H1 (cell line): Measurements from ENCODE around the gene HOXB5. TPM values are rescaled to one million over a fixed set of nuclear protein-coding genes. Genes with fewer than 3 reads are reported as not detected.

Experiments
- ASH2L ChIP-seq: fragments of 200-600, 300-600 bp; sonication (generic); IDR thresholded peaks from one replicate; pipeline ENCODE4 v1.7.1; 2017; ENCODE audit warnings: low read length
- CBX5 ChIP-seq: fragments of 300-800, 300-1000 bp; sonication (generic); IDR thresholded peaks from 2 replicates; pipeline ENCODE4 v1.7.1; 2016; ENCODE audit warnings: antibody characterized with exemption, low read length, low read depth
- CBX8 ChIP-seq: fragments of 300-800, 300-1000 bp; sonication (generic); IDR thresholded peaks from 2 replicates; pipeline ENCODE4 v1.7.1; 2016; ENCODE audit warnings: low read depth, low read length, borderline replicate concordance
- HDAC6 ChIP-seq: IDR thresholded peaks from one replicate; pipeline ENCODE4 v1.7.1; 2012; ENCODE audit warnings: low read depth, mild to moderate bottlenecking, inconsistent platforms, low read length, moderate library complexity
- PHF8 ChIP-seq: fragments of 200-600 bp; sonication (generic); conservative IDR thresholded peaks from 2 replicates; pipeline ENCODE4 v1.7.1; 2012; ENCODE audit warnings: low read depth, mild to moderate bottlenecking, inconsistent platforms, low read length, moderate library complexity
- polyA plus RNA-seq, 7 experiments: library from polyadenylated mRNA; depleted of rRNA in 3 of 7; stranded (reverse) in 5 of 7; unstranded in 2 of 7; fragments of >200 nt in 5 of 7; fragments of 200-250 nt in 2 of 7; gene quantifications; 1 replicate in 5 of 7; 2 replicates in 1 of 7; 4 replicates in 1 of 7; pipeline versions ENCODE4 v1.2.1 to v1.2.3, GENCODE V29; 2011 to 2013; ENCODE audit warnings: missing spikeins in 2 of 7, mixed read lengths in 2 of 7
- total RNA-seq: library from RNA; stranded (reverse); fragmentation: NEBNext Ultra II Directional; extraction: Animal tissue kit (Norgen Biotek cat#: 25700); gene quantifications from 2 replicates; pipeline ENCODE4 v1.2.1, GENCODE V29; 2021
- TF ChIP-seq, protein P1 (sequence below): IDR thresholded peaks from 2 replicates; pipeline ENCODE4 v1.6.1; 2012; ENCODE audit warnings: inconsistent platforms
- TF ChIP-seq, protein P2 (sequence below): fragments of 300-600 bp; sonication (generic); IDR thresholded peaks from 2 replicates; pipeline ENCODE4 v1.7.1; 2012; ENCODE audit warnings: low read length, moderate library complexity, mild to moderate bottlenecking, inconsistent platforms; ENCODE audit not compliant: insufficient replicate concordance

Gene HOXB5
- total and polyA plus RNA-seq, 2 of the 8 experiments (the other 6 are each of a cell fraction or from before 2014, with no cell fraction given) = not detected

GRCh38 chr17:48609759-48610281, 16.2 kb upstream of the HOXB5 start (continued):
- TF ChIP-seq HDAC6 = no peak
- peak; percentile 6 for TF ChIP-seq ASH2L
- no peak for TF ChIP-seq CBX8
- no peak for TF ChIP-seq CBX5
- TF ChIP-seq, protein P1, sequence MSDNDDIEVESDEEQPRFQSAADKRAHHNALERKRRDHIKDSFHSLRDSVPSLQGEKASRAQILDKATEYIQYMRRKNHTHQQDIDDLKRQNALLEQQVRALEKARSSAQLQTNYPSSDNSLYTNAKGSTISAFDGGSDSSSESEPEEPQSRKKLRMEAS = no peak
- TF ChIP-seq, protein P2, sequence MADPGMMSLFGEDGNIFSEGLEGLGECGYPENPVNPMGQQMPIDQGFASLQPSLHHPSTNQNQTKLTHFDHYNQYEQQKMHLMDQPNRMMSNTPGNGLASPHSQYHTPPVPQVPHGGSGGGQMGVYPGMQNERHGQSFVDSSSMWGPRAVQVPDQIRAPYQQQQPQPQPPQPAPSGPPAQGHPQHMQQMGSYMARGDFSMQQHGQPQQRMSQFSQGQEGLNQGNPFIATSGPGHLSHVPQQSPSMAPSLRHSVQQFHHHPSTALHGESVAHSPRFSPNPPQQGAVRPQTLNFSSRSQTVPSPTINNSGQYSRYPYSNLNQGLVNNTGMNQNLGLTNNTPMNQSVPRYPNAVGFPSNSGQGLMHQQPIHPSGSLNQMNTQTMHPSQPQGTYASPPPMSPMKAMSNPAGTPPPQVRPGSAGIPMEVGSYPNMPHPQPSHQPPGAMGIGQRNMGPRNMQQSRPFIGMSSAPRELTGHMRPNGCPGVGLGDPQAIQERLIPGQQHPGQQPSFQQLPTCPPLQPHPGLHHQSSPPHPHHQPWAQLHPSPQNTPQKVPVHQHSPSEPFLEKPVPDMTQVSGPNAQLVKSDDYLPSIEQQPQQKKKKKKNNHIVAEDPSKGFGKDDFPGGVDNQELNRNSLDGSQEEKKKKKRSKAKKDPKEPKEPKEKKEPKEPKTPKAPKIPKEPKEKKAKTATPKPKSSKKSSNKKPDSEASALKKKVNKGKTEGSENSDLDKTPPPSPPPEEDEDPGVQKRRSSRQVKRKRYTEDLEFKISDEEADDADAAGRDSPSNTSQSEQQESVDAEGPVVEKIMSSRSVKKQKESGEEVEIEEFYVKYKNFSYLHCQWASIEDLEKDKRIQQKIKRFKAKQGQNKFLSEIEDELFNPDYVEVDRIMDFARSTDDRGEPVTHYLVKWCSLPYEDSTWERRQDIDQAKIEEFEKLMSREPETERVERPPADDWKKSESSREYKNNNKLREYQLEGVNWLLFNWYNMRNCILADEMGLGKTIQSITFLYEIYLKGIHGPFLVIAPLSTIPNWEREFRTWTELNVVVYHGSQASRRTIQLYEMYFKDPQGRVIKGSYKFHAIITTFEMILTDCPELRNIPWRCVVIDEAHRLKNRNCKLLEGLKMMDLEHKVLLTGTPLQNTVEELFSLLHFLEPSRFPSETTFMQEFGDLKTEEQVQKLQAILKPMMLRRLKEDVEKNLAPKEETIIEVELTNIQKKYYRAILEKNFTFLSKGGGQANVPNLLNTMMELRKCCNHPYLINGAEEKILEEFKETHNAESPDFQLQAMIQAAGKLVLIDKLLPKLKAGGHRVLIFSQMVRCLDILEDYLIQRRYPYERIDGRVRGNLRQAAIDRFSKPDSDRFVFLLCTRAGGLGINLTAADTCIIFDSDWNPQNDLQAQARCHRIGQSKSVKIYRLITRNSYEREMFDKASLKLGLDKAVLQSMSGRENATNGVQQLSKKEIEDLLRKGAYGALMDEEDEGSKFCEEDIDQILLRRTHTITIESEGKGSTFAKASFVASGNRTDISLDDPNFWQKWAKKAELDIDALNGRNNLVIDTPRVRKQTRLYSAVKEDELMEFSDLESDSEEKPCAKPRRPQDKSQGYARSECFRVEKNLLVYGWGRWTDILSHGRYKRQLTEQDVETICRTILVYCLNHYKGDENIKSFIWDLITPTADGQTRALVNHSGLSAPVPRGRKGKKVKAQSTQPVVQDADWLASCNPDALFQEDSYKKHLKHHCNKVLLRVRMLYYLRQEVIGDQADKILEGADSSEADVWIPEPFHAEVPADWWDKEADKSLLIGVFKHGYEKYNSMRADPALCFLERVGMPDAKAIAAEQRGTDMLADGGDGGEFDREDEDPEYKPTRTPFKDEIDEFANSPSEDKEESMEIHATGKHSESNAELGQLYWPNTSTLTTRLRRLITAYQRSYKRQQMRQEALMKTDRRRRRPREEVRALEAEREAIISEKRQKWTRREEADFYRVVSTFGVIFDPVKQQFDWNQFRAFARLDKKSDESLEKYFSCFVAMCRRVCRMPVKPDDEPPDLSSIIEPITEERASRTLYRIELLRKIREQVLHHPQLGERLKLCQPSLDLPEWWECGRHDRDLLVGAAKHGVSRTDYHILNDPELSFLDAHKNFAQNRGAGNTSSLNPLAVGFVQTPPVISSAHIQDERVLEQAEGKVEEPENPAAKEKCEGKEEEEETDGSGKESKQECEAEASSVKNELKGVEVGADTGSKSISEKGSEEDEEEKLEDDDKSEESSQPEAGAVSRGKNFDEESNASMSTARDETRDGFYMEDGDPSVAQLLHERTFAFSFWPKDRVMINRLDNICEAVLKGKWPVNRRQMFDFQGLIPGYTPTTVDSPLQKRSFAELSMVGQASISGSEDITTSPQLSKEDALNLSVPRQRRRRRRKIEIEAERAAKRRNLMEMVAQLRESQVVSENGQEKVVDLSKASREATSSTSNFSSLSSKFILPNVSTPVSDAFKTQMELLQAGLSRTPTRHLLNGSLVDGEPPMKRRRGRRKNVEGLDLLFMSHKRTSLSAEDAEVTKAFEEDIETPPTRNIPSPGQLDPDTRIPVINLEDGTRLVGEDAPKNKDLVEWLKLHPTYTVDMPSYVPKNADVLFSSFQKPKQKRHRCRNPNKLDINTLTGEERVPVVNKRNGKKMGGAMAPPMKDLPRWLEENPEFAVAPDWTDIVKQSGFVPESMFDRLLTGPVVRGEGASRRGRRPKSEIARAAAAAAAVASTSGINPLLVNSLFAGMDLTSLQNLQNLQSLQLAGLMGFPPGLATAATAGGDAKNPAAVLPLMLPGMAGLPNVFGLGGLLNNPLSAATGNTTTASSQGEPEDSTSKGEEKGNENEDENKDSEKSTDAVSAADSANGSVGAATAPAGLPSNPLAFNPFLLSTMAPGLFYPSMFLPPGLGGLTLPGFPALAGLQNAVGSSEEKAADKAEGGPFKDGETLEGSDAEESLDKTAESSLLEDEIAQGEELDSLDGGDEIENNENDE = no peak
- TF ChIP-seq PHF8 = no peak
